ENCODE results near the gene RAB17. TPM values are rescaled to one million over a fixed set of nuclear protein-coding genes. Genes with fewer than 3 reads are reported as not detected.

Gene RAB17
- total RNA-seq, 1 experiment from 2014 or later = 60.9 TPM

DNA sequence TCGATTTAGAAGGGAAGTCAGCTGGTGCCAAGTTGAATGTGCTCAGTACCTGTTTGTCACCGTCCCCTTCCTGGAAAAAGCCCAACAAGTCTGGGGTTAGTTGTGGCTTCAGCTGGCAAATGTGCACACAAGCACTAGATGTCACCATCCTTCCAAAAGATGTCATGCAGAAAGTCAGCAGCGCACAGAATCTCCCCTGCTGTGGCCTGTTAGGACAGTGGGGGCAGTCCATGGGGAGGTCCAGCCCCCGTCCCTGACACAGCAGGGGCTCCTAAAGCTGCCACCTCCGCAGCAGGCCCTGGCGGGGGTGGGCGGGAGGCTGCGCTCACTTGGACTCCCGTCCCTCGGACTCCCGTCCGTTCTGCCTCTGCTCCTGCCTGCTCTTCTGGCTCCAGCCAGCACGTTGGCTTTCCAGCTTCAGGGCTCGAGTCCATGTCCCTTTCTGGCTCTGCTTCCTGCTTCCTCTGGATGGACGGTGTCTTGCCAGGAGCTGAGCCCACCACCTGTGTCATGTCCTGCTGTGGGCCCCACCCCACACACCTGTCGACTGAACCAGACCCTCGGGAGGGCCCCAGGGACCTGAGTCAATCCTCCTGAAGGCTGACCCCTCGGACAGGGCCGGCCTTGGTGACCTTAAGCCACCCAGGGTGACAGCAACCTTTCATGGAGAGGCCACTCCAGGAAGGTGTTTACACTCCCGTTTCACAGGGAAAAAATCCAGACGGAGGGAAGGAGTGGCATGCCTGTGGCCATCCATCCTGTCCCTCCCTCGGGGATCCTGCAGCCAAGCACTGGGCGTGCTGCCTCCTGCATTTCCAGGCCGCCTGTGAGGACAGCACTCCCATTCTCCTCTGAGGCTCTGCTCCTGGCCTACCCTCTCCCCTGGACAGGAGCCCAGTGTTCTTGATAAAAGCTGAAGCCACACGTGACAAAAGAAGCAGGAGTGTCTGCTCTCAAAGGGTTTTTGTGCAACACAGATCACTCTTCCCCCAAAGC is 8.5 kb downstream of the RAB17 start:
- no peaks in the 10 kb centered on the region for H3K27me3 Mint-ChIP-seq (ENCODE audit: insufficient read depth, unreplicated experiment)
- ChIA-PET CTCF (interaction anchor here (0.6 to 1.5 kb wide), 7 partner anchors 10 to 194 kb away, joined by 3 to 8 read pairs (median 4); no protein-coding TSS in a partner anchor), POLR2A (interaction anchor here (0.7 kb wide), 1 partner anchor 133 kb away, joined by 3 read pairs; no protein-coding TSS in a partner anchor)
- intact Hi-C loops (cut with micrococcal nuclease; ENCODE audit: unreplicated experiment) = loop anchor here (2.0 kb wide), 1 partner anchor 163 kb away; no protein-coding TSS in a partner anchor
- no peaks in the 10 kb centered on the region for H3K9me3 Mint-ChIP-seq (ENCODE audit: unreplicated experiment)
- no TSS peak for BruUV-seq (replicated peaks)
- H3K9me3 ChIP-seq = no peaks in the 10 kb centered on the region
- H3K4me1 ChIP-seq = no peaks in the 10 kb centered on the region
- no peak overlapping the region for H3K4me3 Mint-ChIP-seq (ENCODE audit: unreplicated experiment)
- no peaks in the 10 kb centered on the region for H3K27me3 ChIP-seq (replicated peaks; ENCODE audit: control insufficient read depth, insufficient read depth, low read length)
- no peak overlapping the region for H3K4me3 ChIP-seq (ENCODE audit: low read depth, low read length)
- no peaks in the 10 kb centered on the region for H3K4me1 Mint-ChIP-seq (ENCODE audit: low read depth, unreplicated experiment)
- H3K36me3 Mint-ChIP-seq (ENCODE audit: insufficient read depth, unreplicated experiment) = peaks cover 23% of the 10 kb centered on the region
- peak in 1 of 2 experiments; percentile 32 for DNase-seq
- H3K36me3 ChIP-seq (ENCODE audit: control insufficient read depth, insufficient read depth, low read length) = no peaks in the 10 kb centered on the region
- H3K27ac Mint-ChIP-seq (ENCODE audit: unreplicated experiment) = no peak overlapping the region
- TF ChIP-seq, protein P1, sequence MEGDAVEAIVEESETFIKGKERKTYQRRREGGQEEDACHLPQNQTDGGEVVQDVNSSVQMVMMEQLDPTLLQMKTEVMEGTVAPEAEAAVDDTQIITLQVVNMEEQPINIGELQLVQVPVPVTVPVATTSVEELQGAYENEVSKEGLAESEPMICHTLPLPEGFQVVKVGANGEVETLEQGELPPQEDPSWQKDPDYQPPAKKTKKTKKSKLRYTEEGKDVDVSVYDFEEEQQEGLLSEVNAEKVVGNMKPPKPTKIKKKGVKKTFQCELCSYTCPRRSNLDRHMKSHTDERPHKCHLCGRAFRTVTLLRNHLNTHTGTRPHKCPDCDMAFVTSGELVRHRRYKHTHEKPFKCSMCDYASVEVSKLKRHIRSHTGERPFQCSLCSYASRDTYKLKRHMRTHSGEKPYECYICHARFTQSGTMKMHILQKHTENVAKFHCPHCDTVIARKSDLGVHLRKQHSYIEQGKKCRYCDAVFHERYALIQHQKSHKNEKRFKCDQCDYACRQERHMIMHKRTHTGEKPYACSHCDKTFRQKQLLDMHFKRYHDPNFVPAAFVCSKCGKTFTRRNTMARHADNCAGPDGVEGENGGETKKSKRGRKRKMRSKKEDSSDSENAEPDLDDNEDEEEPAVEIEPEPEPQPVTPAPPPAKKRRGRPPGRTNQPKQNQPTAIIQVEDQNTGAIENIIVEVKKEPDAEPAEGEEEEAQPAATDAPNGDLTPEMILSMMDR (IDR thresholded peaks at IDR 0.05; ENCODE audit: insufficient read depth in 1 of 2, low read depth in 1 of 2, low read length in 1 of 2, severe bottlenecking in 1 of 2, unreplicated experiment in 1 of 2) = peak in 1 of 2 experiments; percentile 27

DNA sequence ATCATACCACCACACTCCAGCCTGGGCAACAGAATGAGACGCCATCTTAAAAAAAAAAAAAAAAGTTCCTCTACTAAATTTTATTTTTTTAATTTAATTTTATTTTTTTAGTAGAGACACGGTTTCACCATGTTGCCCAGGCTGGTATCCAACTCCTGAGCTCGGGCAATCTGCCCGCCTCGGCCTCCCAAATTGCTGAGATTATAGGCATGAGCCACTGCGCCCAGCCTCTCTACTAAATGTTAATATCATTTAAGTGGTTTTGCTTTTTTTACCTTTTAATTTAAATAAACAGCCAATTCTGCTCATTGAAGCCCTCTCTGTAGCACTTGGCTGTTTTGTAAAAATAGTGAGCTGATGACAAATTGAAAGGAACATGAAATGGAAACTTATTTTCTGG is 9.2 kb downstream of the RAB17 start:
- H3K4me1 Mint-ChIP-seq (ENCODE audit: low read depth, unreplicated experiment) = no peaks in the 10 kb centered on the region
- H3K4me3 Mint-ChIP-seq (ENCODE audit: unreplicated experiment) = no peak overlapping the region
- intact Hi-C loops (cut with micrococcal nuclease; ENCODE audit: unreplicated experiment) = loop anchor here (2.0 kb wide), 1 partner anchor 163 kb away; no protein-coding TSS in a partner anchor
- H3K9me3 Mint-ChIP-seq (ENCODE audit: unreplicated experiment) = no peaks in the 10 kb centered on the region
- no peaks in the 10 kb centered on the region for H3K4me1 ChIP-seq
- no peak overlapping the region for H3K4me3 ChIP-seq (ENCODE audit: low read depth, low read length)
- TF ChIP-seq, protein P1 (IDR thresholded peaks at IDR 0.05; ENCODE audit: insufficient read depth in 1 of 2, low read depth in 1 of 2, low read length in 1 of 2, severe bottlenecking in 1 of 2, unreplicated experiment in 1 of 2) = no peak
- no peaks in the 10 kb centered on the region for H3K27me3 Mint-ChIP-seq (ENCODE audit: insufficient read depth, unreplicated experiment)
- POLR2A ChIA-PET = interaction anchor here (0.7 kb wide), 1 partner anchor 134 kb away, joined by 3 read pairs; no protein-coding TSS in a partner anchor
- no peaks in the 10 kb centered on the region for H3K36me3 ChIP-seq (ENCODE audit: control insufficient read depth, insufficient read depth, low read length)
- no peak for DNase-seq
- no peaks in the 10 kb centered on the region for H3K9me3 ChIP-seq
- peaks cover 27% of the 10 kb centered on the region for H3K36me3 Mint-ChIP-seq (ENCODE audit: insufficient read depth, unreplicated experiment)
- no peak overlapping the region for H3K27ac Mint-ChIP-seq (ENCODE audit: unreplicated experiment)
- H3K27me3 ChIP-seq (replicated peaks; ENCODE audit: control insufficient read depth, insufficient read depth, low read length) = no peaks in the 10 kb centered on the region
- CTCF ChIA-PET = interaction anchor here (0.6 to 1.5 kb wide), 6 partner anchors 9 to 194 kb away, joined by 3 to 8 read pairs (median 4); no protein-coding TSS in a partner anchor
- BruUV-seq (replicated peaks) = no TSS peak

DNA sequence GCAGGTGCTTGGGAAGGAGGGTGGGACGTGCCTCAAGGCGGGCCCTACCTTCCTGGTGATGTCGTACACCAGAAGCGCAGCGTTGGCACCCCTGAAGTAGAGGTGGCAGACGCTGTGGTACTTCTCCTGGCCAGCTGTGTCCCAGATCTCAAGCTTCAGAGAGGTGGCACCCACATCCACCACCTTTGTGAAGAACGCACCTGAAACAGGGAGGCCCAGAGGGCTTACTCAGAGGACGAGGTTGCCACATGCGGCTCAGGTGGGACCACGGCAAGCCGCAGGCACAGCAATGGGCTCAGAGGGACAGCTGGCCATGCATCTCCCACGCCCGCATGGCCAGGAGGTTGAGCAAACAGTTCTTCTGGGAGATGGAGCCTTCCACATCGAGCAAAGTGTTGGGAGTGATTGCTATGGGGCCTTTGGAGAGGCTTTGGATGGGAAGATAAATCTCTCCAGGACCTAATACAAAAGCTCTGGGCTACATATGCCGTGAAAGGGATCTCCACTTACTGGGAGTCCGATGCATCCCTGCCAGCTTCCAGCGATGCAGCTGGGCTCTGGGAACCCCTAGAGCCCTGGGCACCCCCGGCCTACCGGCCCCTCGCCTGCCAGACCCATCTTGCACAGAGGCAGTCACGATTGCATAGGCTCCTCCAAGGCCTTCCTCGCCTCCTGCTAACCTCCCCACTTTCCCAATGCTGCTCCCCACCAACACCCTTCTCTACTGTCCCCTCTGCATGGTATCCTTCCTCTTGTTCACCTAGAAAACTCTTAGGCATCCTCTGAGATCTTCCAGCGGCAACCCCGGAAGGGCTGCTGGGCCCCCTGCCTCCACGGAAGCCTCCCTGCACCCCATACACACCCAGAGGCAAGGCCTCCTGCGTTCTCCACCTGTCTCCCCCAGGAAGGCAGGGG is 12.3 kb downstream of the RAB17 start:
- Histone ChIP-seq H3K27me3 (replicated peaks; ENCODE audit: control insufficient read depth, insufficient read depth, low read length) (no peaks in the 10 kb centered on the region), H3K4me3 (ENCODE audit: low read depth, low read length) (no peak overlapping the region), H3K36me3 (ENCODE audit: control insufficient read depth, insufficient read depth, low read length) (no peaks in the 10 kb centered on the region), H3K9me3 (no peaks in the 10 kb centered on the region), H3K4me1 (no peaks in the 10 kb centered on the region)
- CTCF ChIA-PET = no interaction called here
- intact Hi-C loops (cut with micrococcal nuclease; ENCODE audit: unreplicated experiment) = no loop called here
- H3K4me1 Mint-ChIP-seq (ENCODE audit: low read depth, unreplicated experiment) = no peaks in the 10 kb centered on the region
- no TSS peak for BruUV-seq (replicated peaks)
- peaks cover 39% of the 10 kb centered on the region for H3K36me3 Mint-ChIP-seq (ENCODE audit: insufficient read depth, unreplicated experiment)
- no peak for DNase-seq
- H3K27ac Mint-ChIP-seq (ENCODE audit: unreplicated experiment) = no peak overlapping the region
- H3K27me3 Mint-ChIP-seq (ENCODE audit: insufficient read depth, unreplicated experiment) = no peaks in the 10 kb centered on the region
- no peaks in the 10 kb centered on the region for H3K9me3 Mint-ChIP-seq (ENCODE audit: unreplicated experiment)
- TF ChIP-seq, protein P1 (IDR thresholded peaks at IDR 0.05; ENCODE audit: insufficient read depth in 1 of 2, low read depth in 1 of 2, low read length in 1 of 2, severe bottlenecking in 1 of 2, unreplicated experiment in 1 of 2) = no peak
- H3K4me3 Mint-ChIP-seq (ENCODE audit: unreplicated experiment) = no peak overlapping the region
- POLR2A ChIA-PET = no interaction called here
